Measurements from ENCODE around the gene DSCAML1.

DSCAML1 gene

DNA sequence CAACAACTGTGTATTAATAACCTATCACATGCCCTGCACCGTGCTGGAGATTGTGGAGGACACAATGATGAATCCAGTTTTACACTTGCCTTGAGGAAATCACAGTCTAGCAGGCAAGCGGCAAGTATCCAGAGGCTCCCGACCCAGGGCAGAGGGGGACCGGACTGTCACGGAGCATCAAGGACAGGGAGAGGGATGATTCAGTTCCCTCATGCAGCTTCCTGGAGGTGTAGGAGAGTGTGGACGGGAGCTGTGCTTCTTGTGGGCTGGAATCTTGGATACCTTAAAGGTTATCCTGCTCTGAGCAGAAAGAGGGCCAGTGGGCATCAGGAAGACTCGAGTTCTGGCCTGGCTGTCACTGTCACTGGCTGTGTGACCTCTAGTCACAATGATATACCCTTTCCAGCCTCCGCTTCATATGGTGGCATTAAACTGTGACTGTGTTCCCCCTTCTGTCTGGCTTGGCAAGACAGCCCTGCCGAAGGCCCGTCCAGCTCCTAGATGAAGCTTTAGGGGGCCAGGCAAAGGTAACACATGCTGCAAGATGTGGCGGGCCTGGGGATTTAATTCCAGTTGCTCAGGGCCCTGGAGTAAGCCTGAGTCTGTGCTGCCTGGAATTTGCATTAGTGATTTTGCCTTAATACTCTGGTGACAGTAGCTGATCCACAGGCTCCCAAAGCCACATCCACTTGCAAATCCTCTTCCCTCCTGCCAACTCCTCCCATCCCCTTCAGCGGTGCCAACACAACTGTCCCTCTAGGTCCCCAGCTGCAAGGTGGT lies 162.8 kb downstream of the DSCAML1 start:
- Histone ChIP-seq H3K9me2 (ENCODE audit: low read depth, low read length) (no peaks in the 10 kb centered on the region), H3K36me3 (ENCODE audit: insufficient read depth, low read length) (no peaks in the 10 kb centered on the region), H3K9me3 (ENCODE audit: low read length) (no peaks in the 10 kb centered on the region), H3K27me3 (ENCODE audit: insufficient read depth, low read length) (no peaks in the 10 kb centered on the region), H3K9ac (ENCODE audit: low read length) (no peak overlapping the region), H4K20me1 (ENCODE audit: insufficient read depth, low read length) (no peaks in the 10 kb centered on the region), H2AFZ (ENCODE audit: low read length) (no peak overlapping the region), H3K4me3 (ENCODE audit: low read depth, low read length, poor library complexity, severe bottlenecking) (no peak overlapping the region), H3K27ac (ENCODE audit: low read depth, low read length, poor library complexity, severe bottlenecking) (no peak overlapping the region), H3F3A (ENCODE audit: insufficient read depth, low read length) (no peaks in the 10 kb centered on the region), H3K4me1 (ENCODE audit: insufficient read depth, low read length, severe bottlenecking) (no peaks in the 10 kb centered on the region), H3K4me2 (ENCODE audit: low read length) (no peak overlapping the region), H3K79me2 (ENCODE audit: insufficient read depth, low read length) (no peaks in the 10 kb centered on the region)
- TF ChIP-seq, protein P1, sequence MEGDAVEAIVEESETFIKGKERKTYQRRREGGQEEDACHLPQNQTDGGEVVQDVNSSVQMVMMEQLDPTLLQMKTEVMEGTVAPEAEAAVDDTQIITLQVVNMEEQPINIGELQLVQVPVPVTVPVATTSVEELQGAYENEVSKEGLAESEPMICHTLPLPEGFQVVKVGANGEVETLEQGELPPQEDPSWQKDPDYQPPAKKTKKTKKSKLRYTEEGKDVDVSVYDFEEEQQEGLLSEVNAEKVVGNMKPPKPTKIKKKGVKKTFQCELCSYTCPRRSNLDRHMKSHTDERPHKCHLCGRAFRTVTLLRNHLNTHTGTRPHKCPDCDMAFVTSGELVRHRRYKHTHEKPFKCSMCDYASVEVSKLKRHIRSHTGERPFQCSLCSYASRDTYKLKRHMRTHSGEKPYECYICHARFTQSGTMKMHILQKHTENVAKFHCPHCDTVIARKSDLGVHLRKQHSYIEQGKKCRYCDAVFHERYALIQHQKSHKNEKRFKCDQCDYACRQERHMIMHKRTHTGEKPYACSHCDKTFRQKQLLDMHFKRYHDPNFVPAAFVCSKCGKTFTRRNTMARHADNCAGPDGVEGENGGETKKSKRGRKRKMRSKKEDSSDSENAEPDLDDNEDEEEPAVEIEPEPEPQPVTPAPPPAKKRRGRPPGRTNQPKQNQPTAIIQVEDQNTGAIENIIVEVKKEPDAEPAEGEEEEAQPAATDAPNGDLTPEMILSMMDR (IDR thresholded peaks at IDR 0.05; ENCODE audit: low read length): no peak
- TF ChIP-seq EZH2 (IDR thresholded peaks at IDR 0.05; ENCODE audit: borderline replicate concordance, low read length): no peak

DNA sequence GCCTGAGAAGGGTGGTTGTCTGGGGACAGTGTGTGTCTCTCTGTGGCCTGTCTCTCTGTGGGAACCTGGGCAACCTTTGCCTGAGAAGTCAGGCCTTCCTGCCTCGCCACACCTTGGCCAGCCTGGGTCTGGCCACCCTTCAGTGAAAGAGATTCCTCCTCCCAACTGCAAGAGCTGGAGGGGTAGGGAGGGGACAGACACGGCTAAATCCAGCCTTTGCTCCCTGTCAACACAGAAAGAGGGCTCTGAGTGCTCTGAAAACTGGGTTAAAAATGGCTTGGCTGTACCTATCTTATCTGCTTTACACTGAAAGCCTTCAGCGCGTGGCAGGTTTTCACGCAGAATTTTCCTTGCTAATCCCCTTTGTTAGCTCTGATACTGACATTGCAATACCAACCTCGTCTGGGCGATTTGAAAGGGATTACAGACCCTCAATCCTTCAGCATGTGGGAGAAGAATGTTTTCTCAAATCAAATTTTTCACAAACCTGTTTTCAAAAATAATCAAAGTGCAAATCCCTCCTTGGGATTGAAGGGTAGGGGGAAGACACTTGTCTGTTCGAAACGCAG lies 163.7 kb downstream of the DSCAML1 start:
- Histone ChIP-seq H3K4me1 (ENCODE audit: insufficient read depth, low read length, severe bottlenecking) (no peaks in the 10 kb centered on the region), H3K36me3 (ENCODE audit: insufficient read depth, low read length) (no peaks in the 10 kb centered on the region), H3F3A (ENCODE audit: insufficient read depth, low read length) (no peaks in the 10 kb centered on the region), H3K79me2 (ENCODE audit: insufficient read depth, low read length) (no peaks in the 10 kb centered on the region), H3K27ac (ENCODE audit: low read depth, low read length, poor library complexity, severe bottlenecking) (no peak overlapping the region), H3K4me3 (ENCODE audit: low read depth, low read length, poor library complexity, severe bottlenecking) (no peak overlapping the region), H3K27me3 (ENCODE audit: insufficient read depth, low read length) (no peaks in the 10 kb centered on the region), H3K9me2 (ENCODE audit: low read depth, low read length) (no peaks in the 10 kb centered on the region), H3K4me2 (ENCODE audit: low read length) (no peak overlapping the region), H4K20me1 (ENCODE audit: insufficient read depth, low read length) (no peaks in the 10 kb centered on the region), H3K9ac (ENCODE audit: low read length) (no peak overlapping the region), H2AFZ (ENCODE audit: low read length) (no peak overlapping the region), H3K9me3 (ENCODE audit: low read length) (no peaks in the 10 kb centered on the region)
- TF ChIP-seq, protein P1 (IDR thresholded peaks at IDR 0.05; ENCODE audit: low read length): no peak
- no peak for TF ChIP-seq EZH2 (IDR thresholded peaks at IDR 0.05; ENCODE audit: borderline replicate concordance, low read length)

DNA sequence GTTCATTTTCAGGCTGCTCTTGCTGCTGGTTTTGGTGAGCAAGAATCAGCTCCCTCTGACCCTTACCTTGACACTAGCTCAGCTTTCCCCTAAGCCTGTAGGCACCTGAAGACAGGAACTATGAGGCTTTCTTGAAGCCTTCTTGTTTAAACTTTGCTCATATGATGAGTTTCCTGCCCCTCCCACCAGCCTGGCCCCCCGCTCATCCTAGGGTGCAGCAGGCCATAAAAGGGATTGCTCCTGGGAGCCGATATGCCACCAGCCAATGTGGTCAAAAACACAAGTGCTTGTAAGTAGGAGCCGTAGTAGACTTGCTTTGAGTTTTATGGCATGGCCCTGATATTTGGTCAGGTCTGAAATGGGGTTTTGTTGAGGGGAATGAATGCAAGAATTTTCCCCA lies 164.7 kb downstream of the DSCAML1 start:
- H3K9me3 ChIP-seq (ENCODE audit: low read length): no peaks in the 10 kb centered on the region
- H4K20me1 ChIP-seq (ENCODE audit: insufficient read depth, low read length): no peaks in the 10 kb centered on the region
- H3K27ac ChIP-seq (ENCODE audit: low read depth, low read length, poor library complexity, severe bottlenecking): no peak overlapping the region
- H3F3A ChIP-seq (ENCODE audit: insufficient read depth, low read length): no peaks in the 10 kb centered on the region
- no peak overlapping the region for H3K4me2 ChIP-seq (ENCODE audit: low read length)
- H3K36me3 ChIP-seq (ENCODE audit: insufficient read depth, low read length): no peaks in the 10 kb centered on the region
- no peaks in the 10 kb centered on the region for H3K9me2 ChIP-seq (ENCODE audit: low read depth, low read length)
- H3K4me3 ChIP-seq (ENCODE audit: low read depth, low read length, poor library complexity, severe bottlenecking): no peak overlapping the region
- H3K9ac ChIP-seq (ENCODE audit: low read length): no peak overlapping the region
- H2AFZ ChIP-seq (ENCODE audit: low read length): no peak overlapping the region
- H3K27me3 ChIP-seq (ENCODE audit: insufficient read depth, low read length): no peaks in the 10 kb centered on the region
- H3K4me1 ChIP-seq (ENCODE audit: insufficient read depth, low read length, severe bottlenecking): no peaks in the 10 kb centered on the region
- TF ChIP-seq EZH2 (IDR thresholded peaks at IDR 0.05; ENCODE audit: borderline replicate concordance, low read length): no peak
- TF ChIP-seq, protein P1 (IDR thresholded peaks at IDR 0.05; ENCODE audit: low read length): no peak
- H3K79me2 ChIP-seq (ENCODE audit: insufficient read depth, low read length): no peaks in the 10 kb centered on the region

All from OCI-LY1 (cell line).